ENCODE results near the gene TF.

TF gene

GRCh38 chr3:133838916-133839800, 93.0 kb downstream of the TF start:
- DNase-seq: no peak

- no peak for DNase-seq
These were observed 94.0 kb downstream of the TF start for GRCh38 chr3:133840055-133840737.

GRCh38 chr3:133840767-133841166, 94.6 kb downstream of the TF start:
- DNase-seq: no peak

- DNase-seq: no peak
These were observed 95.0 kb downstream of the TF start for GRCh38 chr3:133841196-133841595.

- no peak for DNase-seq
These were observed 96.0 kb downstream of the TF start for GRCh38 chr3:133842158-133842557.

GRCh38 chr3:133843634-133844033, 97.4 kb downstream of the TF start:
- no peak for DNase-seq

GRCh38 chr3:133845127-133845526, 98.9 kb downstream of the TF start:
- no peak for DNase-seq
